K562 (cell line): ENCODE measurements around the gene HIF1AN. TPM values are rescaled to one million over a fixed set of nuclear protein-coding genes. Genes with fewer than 3 reads are reported as not detected.

Source experiments
- BMI1 ChIP-seq: fragments of 150-350 bp; IDR thresholded peaks from 2 replicates; pipeline ENCODE4 v1.6.1; 2014; ENCODE audit warnings: low read length
- CHD4 ChIP-seq: fragments of 200-600 bp; sonication (generic); IDR thresholded peaks from 3 replicates; pipeline ENCODE4 v1.6.1; 2012; ENCODE audit warnings: low read depth, mild to moderate bottlenecking, mixed read lengths, low read length, inconsistent platforms; ENCODE audit not compliant: insufficient read depth, insufficient replicate concordance, poor library complexity, severe bottlenecking
- CREB1 ChIP-seq, 2 experiments: sonication (generic) in 1 of 2; formaldehyde crosslinking in 1 of 2; IDR thresholded peaks; 2 replicates each; pipeline versions ENCODE4 v1.6.1 to v1.8.0; 2012 to 2022; ENCODE audit warnings: inconsistent platforms in 1 of 2, mild to moderate bottlenecking in 1 of 2, missing genetic modification reagents in 1 of 2, moderate library complexity in 1 of 2
- DIDO1 ChIP-seq: fragments of 450-650 bp; IDR thresholded peaks from 2 replicates; pipeline ENCODE4 v1.6.1; 2016; ENCODE audit warnings: low read depth, missing biosample characterization, missing genetic modification characterization
- ETV1 ChIP-seq: fragments of 450-650 bp; conservative IDR thresholded peaks from 2 replicates; pipeline ENCODE4 v1.6.1; 2016; ENCODE audit warnings: missing genetic modification characterization, control low read depth, low read depth, missing compliant biosample characterization
- KDM5B ChIP-seq: fragments of 200-600 bp; sonication (generic); IDR thresholded peaks from 2 replicates; pipeline ENCODE4 v1.6.1; 2012; ENCODE audit warnings: low read depth, mild to moderate bottlenecking, moderate library complexity, low read length, control low read depth, inconsistent platforms; ENCODE audit not compliant: insufficient replicate concordance
- KLF13 ChIP-seq: fragments of 450-650 bp; IDR thresholded peaks from 2 replicates; pipeline ENCODE4 v1.6.1; 2016; ENCODE audit warnings: missing genetic modification characterization, low read depth, mild to moderate bottlenecking, missing compliant biosample characterization, moderate library complexity, borderline replicate concordance
- MYBL2 ChIP-seq, 2 experiments: fragments of 450-650 bp in 1 of 2; sonication (generic) in 1 of 2; formaldehyde crosslinking in 1 of 2; IDR thresholded peaks; 2 replicates each; pipeline versions ENCODE4 v1.6.1 to v1.8.1; 2017 to 2022; ENCODE audit warnings: borderline replicate concordance in 1 of 2, inconsistent platforms in 1 of 2, low read depth in 1 of 2, mild to moderate bottlenecking in 1 of 2, missing genetic modification reagents in 1 of 2, moderate library complexity in 1 of 2
- NCOA2 ChIP-seq, 2 experiments: fragments of 450-650 bp; IDR thresholded peaks; 2 replicates each; pipeline ENCODE4 v1.6.1; 2018; ENCODE audit warnings: mild to moderate bottlenecking in 2 of 2, moderate library complexity in 1 of 2; ENCODE audit not compliant: partially characterized antibody in 2 of 2
- NR0B1 ChIP-seq: fragments of 450-650 bp; IDR thresholded peaks from one replicate; pipeline ENCODE4 v1.6.1; 2018; ENCODE audit warnings: mild to moderate bottlenecking, moderate library complexity; ENCODE audit not compliant: partially characterized antibody
- NR1H2 ChIP-seq: sonication (generic); formaldehyde crosslinking; IDR thresholded peaks from 2 replicates; pipeline ENCODE4 v1.4.0; 2020; ENCODE audit warnings: mild to moderate bottlenecking, missing genetic modification reagents
- PHF21A ChIP-seq: fragments of 450-650 bp; IDR thresholded peaks from 2 replicates; pipeline ENCODE4 v1.6.1; 2017; ENCODE audit warnings: low read depth, borderline replicate concordance
- POLR3A ChIP-seq: IDR thresholded peaks from 2 replicates; pipeline ENCODE4 v1.6.1; 2011; ENCODE audit warnings: borderline replicate concordance, mild to moderate bottlenecking, moderate library complexity; ENCODE audit not compliant: insufficient read length, insufficient read depth; ENCODE audit errors: extremely low read depth
- RCOR1 ChIP-seq, 2 experiments: IDR thresholded peaks; 2 replicates each; pipeline ENCODE4 v1.6.1; 2012; ENCODE audit warnings: low read depth in 2 of 2, low read length in 2 of 2, borderline replicate concordance in 1 of 2, improper control_type of control experiment in 1 of 2
- SNAPC5 ChIP-seq: fragments of 250-450 bp; sonication (Bioruptor Pico); IDR thresholded peaks from 2 replicates; pipeline ENCODE4 v1.8.0; 2021; ENCODE audit warnings: moderate library complexity, mild to moderate bottlenecking, inconsistent platforms
- TBP ChIP-seq: optimal IDR thresholded peaks from 2 replicates; pipeline ENCODE3; 2011; ENCODE audit warnings: low read depth, low read length, improper control_type of control experiment
- TCF3 ChIP-seq: sonication (generic); formaldehyde crosslinking; IDR thresholded peaks from 2 replicates; pipeline ENCODE4 v1.4.0; 2020; ENCODE audit warnings: mild to moderate bottlenecking, missing genetic modification reagents
- ZC3H8 ChIP-seq: fragments of 450-650 bp; IDR thresholded peaks from 2 replicates; pipeline ENCODE4 v1.6.1; 2017
- ZNF280A ChIP-seq: fragments of 450-650 bp; IDR thresholded peaks from 2 replicates; pipeline ENCODE4 v1.6.1; 2018; ENCODE audit warnings: mild to moderate bottlenecking, low read depth; ENCODE audit not compliant: partially characterized antibody
- ZNF324 ChIP-seq: fragments of 250-450 bp; sonication (Bioruptor Pico); IDR thresholded peaks from 2 replicates; pipeline ENCODE4 v1.4.0; 2020; ENCODE audit warnings: mild to moderate bottlenecking
- polyA plus RNA-seq, 8 experiments: library from polyadenylated mRNA; depleted of rRNA in 4 of 8; stranded (reverse) in 5 of 8; unstranded in 3 of 8; fragments of >200 nt; fragmentation: Nextera tagmentation in 2 of 8; fragmentation: Illumina TruSeq in 1 of 8; extraction: Ambion mirVana in 2 of 8; extraction: Trizol in 1 of 8; gene quantifications; 2 replicates each; pipeline versions ENCODE4 v1.2.1 to v1.2.3, GENCODE V29; 2011 to 2014; ENCODE audit warnings: inconsistent platforms in 1 of 8, missing spikeins in 1 of 8
- total RNA-seq, 7 experiments: library from RNA; depleted of rRNA in 6 of 7; stranded (reverse); fragments of >200 nt in 6 of 7; fragmentation: Illumina TruSeq in 2 of 7; extraction: Trizol in 2 of 7; gene quantifications; 2 replicates each; pipeline versions ENCODE4 v1.2.1 to v1.2.3, GENCODE V29; 2011 to 2021; ENCODE audit warnings: low replicate concordance in 1 of 7

HIF1AN gene
- total and polyA plus RNA-seq, 9 of the 15 experiments (the other 6 are each of a cell fraction or from before 2014, with no cell fraction given) = 1.2 to 16.8 (median 6.9) TPM

GRCh38 chr10:100535715-100536353 is at the start of gene HIF1AN (continued):
- TF ChIP-seq SNAPC5 (no peak), ZC3H8 (no peak), TCF3 (no peak), ZNF280A (no peak), TBP (peak; percentile 12), KDM5B (peak; percentile 84), DIDO1 (no peak), RCOR1 (IDR thresholded peaks at IDR 0.05; ENCODE audit: borderline replicate concordance in 1 of 2, low read depth in 2 of 2, low read length in 2 of 2) (no peak), KLF13 (peak; percentile 48; the same call in 1 of the 2 replicates), NR0B1 (no peak), ZNF324 (CRISPR knock-in tag) (no peak), POLR3A (no peak), CREB1 (IDR thresholded peaks at IDR 0.05) (no peak), CREB1 (CRISPR knock-in tag; IDR thresholded peaks at IDR 0.05) (no peak), NR1H2 (CRISPR knock-in tag) (no peak), NCOA2 (IDR thresholded peaks at IDR 0.05; ENCODE audit: partially characterized antibody in 2 of 2) (no peak), BMI1 (no peak), MYBL2 (IDR thresholded peaks at IDR 0.05; ENCODE audit: low read depth) (no peak), MYBL2 (CRISPR knock-in tag; IDR thresholded peaks at IDR 0.05; ENCODE audit: borderline replicate concordance) (no peak), ETV1 (tag) (peak; percentile 84), PHF21A (no peak), CHD4 (no peak)
